ENCODE measurements around the gene TAF5L.

The TAF5L gene

GRCh38 chr1:229585338-229585737 lies 40.6 kb downstream of the TAF5L start:
- H3K36me3 Mint-ChIP-seq (ENCODE audit: insufficient read depth), result peaks cover 4% of the 10 kb centered on the region
- no peaks in the 10 kb centered on the region for H3K9me3 Mint-ChIP-seq
- H3K27ac Mint-ChIP-seq, result no peak overlapping the region
- ATAC-seq (replicated peaks) (no peak), DNase-seq (no peak)
- H3K4me3 Mint-ChIP-seq, result no peak overlapping the region
- H3K4me1 Mint-ChIP-seq (ENCODE audit: low read depth in 2 of 2), result no peaks in the 10 kb centered on the region
- H3K27me3 Mint-ChIP-seq, result no peaks in the 10 kb centered on the region

GRCh38 chr1:229582715-229583114 lies 43.2 kb downstream of the TAF5L start:
- no peak overlapping the region for H3K4me3 Mint-ChIP-seq
- no peak for DNase-seq
- no peak for ATAC-seq (replicated peaks)
- peaks cover 12% of the 10 kb centered on the region in 2 donors for H3K27me3 Mint-ChIP-seq
- H3K36me3 Mint-ChIP-seq (ENCODE audit: insufficient read depth), result peaks cover 4% of the 10 kb centered on the region
- H3K27ac Mint-ChIP-seq, result no peak overlapping the region
- H3K4me1 Mint-ChIP-seq (ENCODE audit: low read depth in 2 of 2), result no peaks in the 10 kb centered on the region
- no peaks in the 10 kb centered on the region for H3K9me3 Mint-ChIP-seq

DNA sequence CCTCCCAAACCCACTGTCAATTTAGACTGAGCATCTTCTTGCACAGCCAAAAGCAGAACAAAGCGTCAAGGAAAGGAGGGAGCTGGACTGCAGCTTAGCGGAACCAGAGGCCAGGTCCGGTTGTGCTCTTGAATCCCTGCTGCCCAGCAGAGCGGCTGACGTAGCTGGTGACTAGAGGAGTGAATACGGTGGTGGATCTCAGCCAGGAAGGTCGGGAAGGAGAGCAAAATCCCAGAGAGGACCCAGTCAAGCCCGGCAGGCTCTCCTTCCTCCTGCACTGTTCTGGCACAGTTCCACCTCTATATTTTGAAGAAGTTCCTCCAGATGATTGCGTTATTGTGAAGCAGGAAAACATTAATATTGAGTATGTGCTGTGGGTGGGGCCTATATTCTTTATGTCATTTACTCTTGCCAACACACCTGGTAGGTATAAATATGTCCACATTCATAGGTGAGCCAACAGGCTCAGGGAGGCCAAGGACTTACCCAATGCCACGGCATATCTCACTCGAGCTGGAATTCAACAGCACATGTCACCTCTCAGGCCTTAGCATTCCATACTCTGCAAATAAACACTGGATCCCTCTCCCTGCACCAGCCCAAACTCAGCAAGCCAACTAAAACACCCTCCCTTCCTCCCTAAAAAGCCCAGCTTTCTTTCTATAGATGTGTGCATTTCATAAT lies 43.8 kb downstream of the TAF5L start:
- ATAC-seq (replicated peaks), result no peak
- no peak for DNase-seq
- Mint-ChIP-seq H3K27ac (no peak overlapping the region), H3K36me3 (ENCODE audit: insufficient read depth) (peaks cover 4% of the 10 kb centered on the region), H3K9me3 (no peaks in the 10 kb centered on the region), H3K4me1 (ENCODE audit: low read depth in 2 of 2) (no peaks in the 10 kb centered on the region), H3K4me3 (no peak overlapping the region), H3K27me3 (peaks cover 12 to 14% of the 10 kb centered on the region in 2 donors)

DNA sequence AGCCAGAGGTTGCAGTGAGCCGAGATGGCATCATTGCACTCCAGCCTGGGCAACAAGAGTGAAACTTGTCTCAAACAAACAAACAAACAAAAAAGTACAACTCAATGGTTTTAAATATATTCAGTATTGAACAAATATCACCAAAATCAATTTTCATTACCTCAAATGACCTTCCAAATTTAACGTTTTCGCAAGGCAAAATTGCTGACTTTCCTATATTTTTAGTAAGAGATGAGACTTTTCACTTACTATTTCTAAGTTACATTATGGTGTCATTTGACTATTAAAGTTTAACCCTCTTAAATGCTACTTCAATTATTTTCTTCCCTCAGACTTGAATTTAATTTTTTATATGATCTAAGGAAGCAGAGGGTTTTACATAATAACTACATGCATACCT lies 44.4 kb downstream of the TAF5L start:
- H3K27me3 Mint-ChIP-seq, result peaks cover 12 to 14% of the 10 kb centered on the region in 2 donors
- no peaks in the 10 kb centered on the region for H3K9me3 Mint-ChIP-seq
- DNase-seq (no peak), ATAC-seq (replicated peaks) (no peak)
- no peaks in the 10 kb centered on the region for H3K4me1 Mint-ChIP-seq (ENCODE audit: low read depth in 2 of 2)
- H3K27ac Mint-ChIP-seq, result no peak overlapping the region
- no peak overlapping the region for H3K4me3 Mint-ChIP-seq
- peaks cover 4% of the 10 kb centered on the region for H3K36me3 Mint-ChIP-seq (ENCODE audit: insufficient read depth)

GRCh38 chr1:229579059-229579673 lies 46.8 kb downstream of the TAF5L start:
- ATAC-seq (replicated peaks) (no peak), DNase-seq (no peak)
- H3K27me3 Mint-ChIP-seq, result peaks cover 14 to 15% of the 10 kb centered on the region in 2 donors
- no peaks in the 10 kb centered on the region for H3K4me1 Mint-ChIP-seq (ENCODE audit: low read depth in 2 of 2)
- H3K4me3 Mint-ChIP-seq, result no peak overlapping the region
- no peaks in the 10 kb centered on the region for H3K9me3 Mint-ChIP-seq
- H3K36me3 Mint-ChIP-seq (ENCODE audit: insufficient read depth), result no peaks in the 10 kb centered on the region
- H3K27ac Mint-ChIP-seq, result no peak overlapping the region

DNA sequence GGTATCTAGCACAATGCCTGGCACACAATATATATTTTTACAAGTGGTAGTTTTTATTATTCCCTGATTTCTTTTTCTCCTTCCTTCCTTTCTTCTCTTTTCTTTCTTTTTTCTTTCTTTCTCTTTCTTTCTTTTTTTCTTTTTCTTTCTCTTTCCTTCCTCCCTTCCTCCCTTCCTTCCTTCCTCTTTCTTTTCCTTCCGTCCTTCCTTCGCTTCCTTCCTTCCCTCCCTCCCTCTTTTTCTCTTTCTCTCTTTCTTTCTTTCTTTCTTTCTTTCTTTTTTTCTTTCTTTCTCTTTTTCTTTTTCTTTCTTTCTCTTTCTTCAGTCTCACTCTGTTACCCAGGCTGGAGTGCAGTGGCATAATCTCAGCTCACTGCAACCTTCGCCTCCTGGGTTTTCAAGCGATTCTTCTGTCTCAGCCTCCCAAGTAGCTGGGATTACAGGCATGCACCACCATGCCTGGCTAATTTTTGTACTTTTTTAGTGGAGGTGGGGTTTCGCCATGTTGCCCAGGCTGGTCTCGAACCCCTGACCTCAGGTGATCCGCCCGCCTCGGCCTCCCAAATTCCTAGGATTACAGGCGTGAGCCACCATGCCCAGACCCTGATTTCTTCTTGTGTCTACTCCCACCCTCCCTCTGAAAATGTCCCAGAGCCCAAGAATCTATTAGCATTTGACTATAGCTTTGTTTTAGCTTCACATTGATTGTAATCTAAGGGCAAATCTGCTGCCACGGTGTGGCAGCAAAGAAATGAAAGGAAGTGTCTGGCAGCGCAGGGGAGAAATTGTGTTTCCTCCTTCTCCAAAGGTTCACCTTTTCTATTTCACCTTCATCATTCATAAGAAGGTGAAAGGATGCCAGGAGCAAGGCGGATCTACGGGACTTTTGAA lies 47.5 kb downstream of the TAF5L start:
- ATAC-seq (replicated peaks), result no peak
- H3K9me3 Mint-ChIP-seq, result no peaks in the 10 kb centered on the region
- H3K27me3 Mint-ChIP-seq, result peaks cover 21% of the 10 kb centered on the region in 2 donors
- DNase-seq, result no peak
- no peak overlapping the region for H3K4me3 Mint-ChIP-seq
- no peaks in the 10 kb centered on the region for H3K36me3 Mint-ChIP-seq (ENCODE audit: insufficient read depth)
- no peaks in the 10 kb centered on the region for H3K4me1 Mint-ChIP-seq (ENCODE audit: low read depth in 2 of 2)
- peak overlapping the region in 1 of 2 donors; percentile 64 for H3K27ac Mint-ChIP-seq

DNA sequence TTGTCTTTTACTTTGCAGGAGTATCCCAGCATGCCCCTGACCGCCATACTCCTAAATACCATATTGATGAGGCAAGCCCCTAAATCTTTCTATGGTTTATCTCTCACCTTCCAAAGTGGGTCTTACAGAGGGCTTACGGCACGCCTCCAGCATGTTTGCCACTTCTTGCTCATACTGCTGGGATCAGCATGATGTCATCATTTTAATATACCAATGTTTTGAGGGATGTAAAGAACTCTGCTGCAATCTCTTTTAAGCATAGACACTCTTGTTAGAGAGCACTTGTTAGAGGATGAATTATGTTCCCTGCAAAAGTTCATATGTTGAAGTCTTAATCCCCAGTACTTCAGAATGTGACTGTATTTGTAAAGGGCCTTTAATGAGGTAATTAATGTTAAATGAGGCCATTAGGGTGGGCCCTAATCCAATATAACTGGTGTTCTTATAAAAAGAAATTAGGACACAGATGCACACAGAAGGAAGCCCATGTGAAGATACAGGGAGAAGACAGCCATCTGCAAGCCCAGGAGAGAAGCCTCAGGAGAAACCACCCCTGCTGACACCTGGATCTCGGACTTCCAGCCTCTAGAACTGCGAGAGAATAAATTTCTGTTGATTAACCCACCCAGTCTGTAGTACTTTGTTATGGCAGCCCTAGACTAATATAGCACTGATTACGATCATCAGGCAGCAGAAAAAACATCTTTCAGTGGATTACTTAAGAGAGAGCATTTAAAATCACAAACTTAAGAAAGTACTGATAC lies 51.1 kb downstream of the TAF5L start:
- Mint-ChIP-seq H3K36me3 (ENCODE audit: insufficient read depth) (no peaks in the 10 kb centered on the region), H3K4me1 (ENCODE audit: low read depth in 2 of 2) (no peaks in the 10 kb centered on the region), H3K27ac (no peak overlapping the region), H3K9me3 (no peaks in the 10 kb centered on the region), H3K4me3 (no peak overlapping the region), H3K27me3 (peaks cover 21 to 22% of the 10 kb centered on the region in 2 donors)
- DNase-seq (no peak), ATAC-seq (replicated peaks) (no peak)

DNA sequence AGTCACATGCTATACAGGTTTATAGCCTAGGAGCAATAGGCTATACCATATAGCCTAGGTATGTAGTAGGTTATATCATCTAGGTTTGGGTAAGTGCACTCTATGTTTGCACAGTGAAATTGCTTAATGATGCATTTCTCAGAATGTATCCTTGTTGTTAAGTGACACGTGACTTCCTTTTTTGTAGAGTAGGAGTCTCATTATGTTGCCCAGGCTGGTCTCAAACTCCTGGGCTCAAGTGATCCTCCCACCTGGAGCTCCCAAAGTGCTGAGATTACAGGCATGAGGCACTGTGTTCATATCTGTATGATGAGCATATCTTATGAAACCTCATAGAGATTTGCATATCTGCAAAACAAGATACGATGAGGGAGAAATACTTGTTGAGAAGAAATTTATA lies 53.6 kb downstream of the TAF5L start:
- Mint-ChIP-seq H3K4me1 (ENCODE audit: low read depth in 2 of 2) (no peaks in the 10 kb centered on the region), H3K9me3 (no peaks in the 10 kb centered on the region), H3K36me3 (ENCODE audit: insufficient read depth) (no peaks in the 10 kb centered on the region), H3K4me3 (no peak overlapping the region), H3K27me3 (peaks cover 7 to 15% of the 10 kb centered on the region in 2 donors), H3K27ac (no peak overlapping the region)
- ATAC-seq (replicated peaks) (no peak), DNase-seq (no peak)

DNA sequence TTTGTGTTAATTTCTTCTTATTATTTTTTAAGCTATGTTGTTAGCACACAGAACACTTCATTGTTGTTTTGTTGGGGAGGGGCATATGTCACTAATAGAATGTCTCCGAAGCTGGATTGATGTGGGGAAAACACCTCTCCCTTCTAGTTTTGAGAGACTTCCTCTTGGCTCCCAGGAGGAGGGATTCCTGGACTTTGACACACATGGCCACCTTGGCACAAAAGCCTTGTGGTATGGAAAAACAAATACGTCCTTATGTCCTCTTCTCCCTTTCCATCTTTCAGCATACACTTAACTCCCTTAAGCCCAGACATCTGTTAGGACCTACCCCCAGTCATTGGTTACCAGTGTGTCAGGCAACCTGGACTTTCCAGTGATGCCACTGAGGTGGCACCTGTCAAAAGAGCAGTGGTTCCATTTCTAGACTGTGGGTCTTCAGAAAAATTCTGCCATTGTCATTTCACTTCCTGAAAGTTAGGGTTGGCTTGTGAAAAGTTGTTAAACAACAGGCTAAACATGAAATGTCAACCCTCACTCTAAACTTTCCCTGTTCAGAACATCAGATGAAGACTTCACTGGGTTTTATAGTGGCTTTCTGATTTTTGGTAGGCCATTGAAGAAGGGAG lies 54.9 kb downstream of the TAF5L start:
- no peaks in the 10 kb centered on the region for H3K36me3 Mint-ChIP-seq (ENCODE audit: insufficient read depth)
- H3K27ac Mint-ChIP-seq, result no peak overlapping the region
- H3K4me1 Mint-ChIP-seq (ENCODE audit: low read depth in 2 of 2), result no peaks in the 10 kb centered on the region
- no peak overlapping the region for H3K4me3 Mint-ChIP-seq
- H3K9me3 Mint-ChIP-seq, result no peaks in the 10 kb centered on the region
- no peak for DNase-seq
- peaks cover 7 to 19% of the 10 kb centered on the region in 2 donors for H3K27me3 Mint-ChIP-seq
- no peak for ATAC-seq (replicated peaks)

GRCh38 chr1:229570305-229570704 lies 55.6 kb downstream of the TAF5L start:
- H3K4me1 Mint-ChIP-seq (ENCODE audit: low read depth in 2 of 2), result no peaks in the 10 kb centered on the region
- H3K9me3 Mint-ChIP-seq, result no peaks in the 10 kb centered on the region
- ATAC-seq (replicated peaks) (no peak), DNase-seq (no peak)
- no peak overlapping the region for H3K27ac Mint-ChIP-seq
- H3K4me3 Mint-ChIP-seq, result no peak overlapping the region
- peaks cover 7 to 19% of the 10 kb centered on the region in 2 donors for H3K27me3 Mint-ChIP-seq
- H3K36me3 Mint-ChIP-seq (ENCODE audit: insufficient read depth), result no peaks in the 10 kb centered on the region

- no peaks in the 10 kb centered on the region for H3K36me3 Mint-ChIP-seq (ENCODE audit: insufficient read depth)
- DNase-seq (no peak), ATAC-seq (replicated peaks) (no peak)
- no peaks in the 10 kb centered on the region for H3K4me1 Mint-ChIP-seq (ENCODE audit: low read depth in 2 of 2)
- H3K27me3 Mint-ChIP-seq, result peaks cover 0 to 9% of the 10 kb centered on the region in 2 donors
- no peaks in the 10 kb centered on the region for H3K9me3 Mint-ChIP-seq
- no peak overlapping the region for H3K27ac Mint-ChIP-seq
- no peak overlapping the region for H3K4me3 Mint-ChIP-seq
These were observed 58.6 kb downstream of the TAF5L start for GRCh38 chr1:229567109-229567868.

GRCh38 chr1:229563701-229564100 lies 62.2 kb downstream of the TAF5L start:
- no peak for DNase-seq
- ATAC-seq (replicated peaks), result no peak
- Mint-ChIP-seq H3K27me3 (peaks cover 0 to 9% of the 10 kb centered on the region in 2 donors), H3K4me1 (ENCODE audit: low read depth in 2 of 2) (peaks cover 5 to 8% of the 10 kb centered on the region in 2 donors), H3K9me3 (no peaks in the 10 kb centered on the region), H3K4me3 (no peak overlapping the region), H3K36me3 (ENCODE audit: insufficient read depth) (peaks cover 4% of the 10 kb centered on the region), H3K27ac (no peak overlapping the region)
